Measurements from ENCODE around the gene PDE11A.

The PDE11A gene

GRCh38 chr2:177921726-177922125 is 150.9 kb downstream of the PDE11A start:
- DNase-seq: no peak

GRCh38 chr2:177917169-177917568 is 155.4 kb downstream of the PDE11A start:
- no peak for DNase-seq

- DNase-seq: no peak
Measured at GRCh38 chr2:177916342-177916741, 156.2 kb downstream of the PDE11A start.

GRCh38 chr2:177914247-177914646 is 158.3 kb downstream of the PDE11A start:
- DNase-seq: no peak

- no peak for DNase-seq
Measured at GRCh38 chr2:177909962-177910361, 162.6 kb downstream of the PDE11A start.

- no peak for DNase-seq
Measured at GRCh38 chr2:177908824-177909223, 163.8 kb downstream of the PDE11A start.

- DNase-seq: no peak
Measured at GRCh38 chr2:177908182-177908581, 164.4 kb downstream of the PDE11A start.

GRCh38 chr2:177906041-177906718 is 166.4 kb downstream of the PDE11A start:
- DNase-seq: peak; percentile 51

GRCh38 chr2:177905640-177906039 is 166.9 kb downstream of the PDE11A start:
- DNase-seq: no peak

GRCh38 chr2:177902395-177903163 is 170.0 kb downstream of the PDE11A start:
- no peak for DNase-seq

- DNase-seq: no peak
Measured at GRCh38 chr2:177900082-177900481, 172.5 kb downstream of the PDE11A start.

- no peak for DNase-seq
Measured at GRCh38 chr2:177897278-177897677, 175.3 kb downstream of the PDE11A start.

GRCh38 chr2:177896587-177896986 is 176.0 kb downstream of the PDE11A start:
- DNase-seq: no peak

GRCh38 chr2:177894546-177894945 is 178.0 kb downstream of the PDE11A start:
- no peak for DNase-seq

- DNase-seq: no peak
Measured at GRCh38 chr2:177893880-177894279, 178.7 kb downstream of the PDE11A start.

GRCh38 chr2:177891533-177891932 is 181.0 kb downstream of the PDE11A start:
- DNase-seq: no peak

GRCh38 chr2:177889818-177890460 is 182.6 kb downstream of the PDE11A start:
- DNase-seq: no peak

- DNase-seq: no peak
Measured at GRCh38 chr2:177888581-177888980, 184.0 kb downstream of the PDE11A start.

GRCh38 chr2:177887722-177888121 is 184.9 kb downstream of the PDE11A start:
- DNase-seq: no peak

GRCh38 chr2:177886824-177887223 is 185.8 kb downstream of the PDE11A start:
- no peak for DNase-seq

GRCh38 chr2:177885828-177886466 is 186.6 kb downstream of the PDE11A start:
- no peak for DNase-seq

GRCh38 chr2:177883177-177883576 is 189.4 kb downstream of the PDE11A start:
- DNase-seq: no peak

- no peak for DNase-seq
Measured at GRCh38 chr2:177882501-177882900, 190.1 kb downstream of the PDE11A start.
